GM12878 (cell line): Measurements from ENCODE around the gene ITGBL1. TPM values are rescaled to one million over a fixed set of nuclear protein-coding genes. Genes with fewer than 3 reads are reported as not detected.

ENCODE experiments used
- ATAC-seq: fragments of 200-7000 bp; cut with Tn5 transposase; 3 replicates; pipeline ENCODE4 v1.9.1; 2020; ENCODE audit warnings: mild to moderate bottlenecking, moderate library complexity
- BruUV-seq: library from RNA; stranded (reverse); fragments of 400-500 nt; replicated peaks from 2 replicates; lab custom pipeline; 2021; lab: Mats Ljungman, UMichigan
- CTCF ChIA-PET: fragments of 300-600 bp; sonication (Branson Sonifier 250); formaldehyde crosslinking; extraction: SDS; loops from one replicate; lab custom pipeline; 2021; ENCODE audit warnings: inconsistent platforms; lab: Yijun Ruan, JAX
- POLR2A ChIA-PET: fragments of 350-600 bp; formaldehyde crosslinking; extraction: SDS; loops from one replicate; lab custom pipeline; 2021; ENCODE audit warnings: inconsistent platforms; lab: Charles Lee
- RAD21 ChIA-PET: fragments of 300-600 bp; sonication (Branson Sonifier 250); formaldehyde crosslinking; loops from one replicate; lab custom pipeline; 2023; ENCODE audit warnings: antibody characterized with exemption; ENCODE audit not compliant: unreplicated experiment; lab: Charles Lee
- SMC1A ChIA-PET: fragments of 300-600 bp; sonication (Branson Sonifier 250); formaldehyde crosslinking; loops from one replicate; lab custom pipeline; 2023; ENCODE audit not compliant: unreplicated experiment, uncharacterized antibody; lab: Charles Lee
- DNase-seq: peaks from one replicate; pipeline ENCODE4 v3.0.0-alpha.2; 2011; ENCODE audit warnings: low read depth, low spot score
- FAIRE-seq: peaks from 3 replicates; lab custom pipeline; 2011; peaks lifted over from hg19 to GRCh38; lab: Jason Lieb, UNC
- H2AFZ ChIP-seq: 2 replicates; pipeline ENCODE4 v1.6.0; 2011; ENCODE audit warnings: low read depth, low read length, control low read depth; ENCODE audit not compliant: control insufficient read depth
- H3K27ac ChIP-seq: 2 replicates; pipeline ENCODE4 v1.5.1; 2011; ENCODE audit warnings: control low read depth; ENCODE audit not compliant: control insufficient read depth, insufficient read depth
- H3K27me3 ChIP-seq, 2 experiments: replicated peaks in 1 of 2; 2 replicates each; pipeline versions ENCODE4 v1.6.0 to v1.6.1; 2011; ENCODE audit warnings: low read length in 1 of 2; ENCODE audit not compliant: control insufficient read depth in 2 of 2, insufficient read depth in 2 of 2
- H3K36me3 ChIP-seq, 2 experiments: 2 replicates each; pipeline ENCODE4 v1.5.1; 2011; ENCODE audit warnings: low read length in 1 of 2; ENCODE audit not compliant: control insufficient read depth in 2 of 2, insufficient read depth in 2 of 2
- H3K4me1 ChIP-seq: 2 replicates; pipeline ENCODE4 v1.6.1; 2011; ENCODE audit warnings: mild to moderate bottlenecking, low read length, moderate library complexity, mixed read lengths; ENCODE audit not compliant: control insufficient read depth, insufficient read depth
- H3K4me2 ChIP-seq: 2 replicates; pipeline ENCODE4 v1.6.0; 2011; ENCODE audit warnings: control low read depth; ENCODE audit not compliant: control insufficient read depth, insufficient read depth
- H3K4me3 ChIP-seq: fragments of 200-600 bp; sonication (generic); 2 replicates; pipeline ENCODE4 v1.5.1; 2016
- H3K79me2 ChIP-seq: 2 replicates; pipeline ENCODE4 v1.6.0; 2011; ENCODE audit warnings: low read length; ENCODE audit not compliant: control insufficient read depth, insufficient read depth
- H3K9ac ChIP-seq: 2 replicates; pipeline ENCODE4 v1.8.0; 2011; ENCODE audit warnings: low read length, control low read depth, mixed read lengths; ENCODE audit not compliant: control insufficient read depth, insufficient read depth
- H3K9me3 ChIP-seq: replicated peaks from 3 replicates; pipeline ENCODE4 v1.5.1; 2011; ENCODE audit warnings: mild to moderate bottlenecking, low read length; ENCODE audit not compliant: control insufficient read depth, insufficient read depth
- H4K20me1 ChIP-seq: 2 replicates; pipeline ENCODE4 v1.6.0; 2011; ENCODE audit not compliant: control insufficient read depth, insufficient read depth
- BACH1 ChIP-seq: fragments of 450-650 bp; IDR thresholded peaks from 2 replicates; pipeline ENCODE4 v1.6.1; 2017; ENCODE audit warnings: mild to moderate bottlenecking, borderline replicate concordance
- BMI1 ChIP-seq: fragments of 450-650 bp; IDR thresholded peaks from 2 replicates; pipeline ENCODE4 v1.6.1; 2016; ENCODE audit warnings: mild to moderate bottlenecking, moderate library complexity, borderline replicate concordance
- CHD4 ChIP-seq: fragments of 200-600 bp; sonication (generic); IDR thresholded peaks from 2 replicates; pipeline ENCODE4 v1.6.1; 2016; ENCODE audit warnings: mild to moderate bottlenecking
- ELK1 ChIP-seq: IDR thresholded peaks from 2 replicates; pipeline ENCODE4 v1.6.1; 2012; ENCODE audit warnings: low read depth, low read length, improper control_type of control experiment
- HSF1 ChIP-seq: fragments of 150-350 bp; IDR thresholded peaks from 2 replicates; pipeline ENCODE4 v1.6.1; 2014; ENCODE audit warnings: mild to moderate bottlenecking, low read depth, low read length
- MTA2 ChIP-seq: fragments of 450-650 bp; IDR thresholded peaks from 2 replicates; pipeline ENCODE4 v1.6.1; 2016; ENCODE audit warnings: low read depth, mild to moderate bottlenecking, moderate library complexity
- NR2C2 ChIP-seq: IDR thresholded peaks from 2 replicates; pipeline ENCODE4 v1.6.1; 2011; ENCODE audit warnings: borderline replicate concordance, low read depth; ENCODE audit not compliant: control insufficient read depth, insufficient read length
- POLR2A ChIP-seq: IDR thresholded peaks from 2 replicates; pipeline ENCODE4 v1.6.1; 2011; ENCODE audit warnings: low read depth, mild to moderate bottlenecking, low read length
- RCOR1 ChIP-seq: conservative IDR thresholded peaks from 2 replicates; pipeline ENCODE4 v1.6.1; 2012; ENCODE audit warnings: low read depth, low read length, improper control_type of control experiment
- TCF3 ChIP-seq: IDR thresholded peaks from 2 replicates; pipeline ENCODE4 v1.6.1; 2012; ENCODE audit warnings: low read depth, mild to moderate bottlenecking, low read length, borderline replicate concordance; ENCODE audit not compliant: insufficient read depth
- ZBTB4 ChIP-seq: fragments of 450-650 bp; formaldehyde crosslinking; IDR thresholded peaks from 2 replicates; pipeline ENCODE4 v1.4.0; 2022; ENCODE audit warnings: mild to moderate bottlenecking, moderate library complexity
- ZNF274 ChIP-seq: IDR thresholded peaks from one replicate; pipeline ENCODE4 v1.8.0; 2011; ENCODE audit not compliant: insufficient read length, insufficient read depth
- ZNF384 ChIP-seq: IDR thresholded peaks from 2 replicates; pipeline ENCODE4 v1.6.1; 2012; ENCODE audit warnings: low read depth, mild to moderate bottlenecking, low read length, improper control_type of control experiment, borderline replicate concordance
- ZNF592 ChIP-seq: fragments of 450-650 bp; IDR thresholded peaks from 2 replicates; pipeline ENCODE4 v1.6.1; 2017; ENCODE audit warnings: mild to moderate bottlenecking, moderate library complexity
- WGBS: methylation state at CpG from one replicate; pipeline ENCODE4 v1.1.6; 2016; ENCODE audit warnings: low lambda C conversion rate; ENCODE audit not compliant: insufficient replicate concordance, insufficient coverage; ENCODE audit errors: missing lambda C conversion rate; 5-methylcytosine and 5-hydroxymethylcytosine counted together
- in situ Hi-C: fragments of 300-500 bp; cut with MboI; formaldehyde crosslinking; loops from 9 replicates; pipeline ENCODE4 v1.14.3; 2018; ENCODE audit warnings: mixed read lengths
- intact Hi-C: fragments of 100-400 bp; cut with micrococcal nuclease; formaldehyde crosslinking; loops from one replicate; pipeline ENCODE4 v1.14.2; 2022; ENCODE audit not compliant: unreplicated experiment
- polyA plus RNA-seq, 11 experiments: library from polyadenylated mRNA; depleted of rRNA in 4 of 11; unstranded in 6 of 11; stranded (reverse) in 5 of 11; fragments of >200 nt; fragmentation: Nextera tagmentation in 4 of 11; fragmentation: Illumina TruSeq in 1 of 11; extraction: Ambion mirVana in 4 of 11; extraction: Trizol in 1 of 11; gene quantifications; 1 replicate in 1 of 11; 2 replicates in 10 of 11; pipeline versions ENCODE4 v1.2.1 to v1.2.3, GENCODE V29; 2011 to 2016; ENCODE audit warnings: inconsistent platforms in 2 of 11, missing spikeins in 2 of 11, low read depth in 1 of 11
- total RNA-seq, 4 experiments: library from RNA; depleted of rRNA in 3 of 4; stranded (reverse); fragments of >200 nt in 3 of 4; fragmentation: Illumina TruSeq in 1 of 4; extraction: Trizol in 1 of 4; gene quantifications; 2 replicates each; pipeline versions ENCODE4 v1.2.1 to v1.2.3, GENCODE V29; 2013 to 2021

ITGBL1 gene
- total and polyA plus RNA-seq, 10 of the 15 experiments (the other 5 are each of a cell fraction or from before 2014, with no cell fraction given), result 0.17 to 2.8 (median 0.28) TPM; not detected in 3

- FAIRE-seq (no peak), DNase-seq (no peak), ATAC-seq (no peak)
- no peaks in the 10 kb centered on the region for H3K4me1 ChIP-seq
- H3K9me3 ChIP-seq, result no peaks in the 10 kb centered on the region
- no peaks in the 10 kb centered on the region for H3K36me3 ChIP-seq
- SMC1A ChIA-PET, result no interaction called here
- H3K27me3 ChIP-seq, result no peaks in the 10 kb centered on the region; a peak in 1 of 4 replicates
- H3K27ac ChIP-seq, result no peak overlapping the region
- no peak overlapping the region for H3K4me3 ChIP-seq
- intact Hi-C loops, result no loop called here
- RAD21 ChIA-PET, result no interaction called here
- WGBS, result 23% methylated on average over 2 of the region's 2 CpGs
- no peak overlapping the region for H2AFZ ChIP-seq
- no peak overlapping the region for H3K9ac ChIP-seq
- POLR2A ChIA-PET, result no interaction called here
- BruUV-seq, result no TSS peak
- no peak overlapping the region for H3K4me2 ChIP-seq
- no peaks in the 10 kb centered on the region for H4K20me1 ChIP-seq
- CTCF ChIA-PET, result no interaction called here
- no peaks in the 10 kb centered on the region for H3K79me2 ChIP-seq
- in situ Hi-C loops, result no loop called here
- TF ChIP-seq BACH1 (no peak), RCOR1 (no peak), MTA2 (no peak), NR2C2 (no peak), ELK1 (no peak), CHD4 (no peak), TCF3 (no peak), ZBTB4 (CRISPR knock-in tag) (no peak), ZNF592 (no peak), HSF1 (no peak), ZNF274 (no peak), BMI1 (no peak), POLR2A (no peak), ZNF384 (no peak)
Measured at GRCh38 chr13:101450749-101451130, 1.7 kb upstream of the ITGBL1 start.
